HG03139 (cell line): ENCODE data around the gene MT1E.
A peak's percentile ranks its signal among the peaks of the same experiment; 100 is the strongest.
"Not testable (repeated sequence)": the region's sequence is repeated elsewhere in the genome, so short reads cannot be mapped to it uniquely, and the experiment has no call there.

Experiments used
- ATAC-seq: cut with Tn5 transposase; IDR thresholded peaks from one replicate; pipeline ENCODE4 v1.9.1; 2021; ENCODE audit not compliant: unreplicated experiment

MT1E gene

DNA sequence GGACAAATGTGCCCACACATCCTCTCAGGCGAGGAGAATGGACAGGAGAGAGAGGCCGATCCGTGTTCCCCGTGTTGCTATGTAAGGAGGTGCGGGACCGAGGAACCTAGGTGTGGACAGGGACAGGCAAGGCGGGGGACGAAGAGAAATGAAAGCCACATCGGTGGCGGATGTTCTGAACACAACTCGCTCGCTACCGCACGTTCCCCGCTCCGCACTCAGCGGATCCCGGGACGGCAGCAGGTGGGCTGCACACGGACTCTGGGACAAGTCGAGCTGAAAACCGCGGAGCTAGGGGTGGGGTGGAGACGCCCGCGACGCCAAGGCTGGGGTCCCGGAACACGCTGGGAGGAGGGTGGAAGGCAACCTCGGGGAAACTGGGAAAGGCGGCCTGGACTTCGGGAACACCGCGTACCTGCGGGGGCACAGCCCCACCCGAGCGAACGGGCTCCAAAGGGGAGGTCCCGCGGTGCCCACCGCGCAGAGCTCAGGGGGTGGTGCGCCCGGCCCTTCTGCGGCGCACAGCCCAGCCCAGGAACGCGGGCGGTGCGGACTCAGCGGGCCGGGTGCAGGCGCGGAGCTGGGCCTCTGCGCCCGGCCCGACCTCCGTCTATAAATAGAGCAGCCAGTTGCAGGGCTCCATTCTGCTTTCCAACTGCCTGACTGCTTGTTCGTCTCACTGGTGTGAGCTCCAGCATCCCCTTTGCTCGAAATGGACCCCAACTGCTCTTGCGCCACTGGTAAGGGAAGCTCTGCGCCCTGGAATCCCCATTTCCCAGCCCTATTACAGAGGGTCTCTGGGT is at the start of gene MT1E:
MT1E (plus strand) TSS at position 642 of the 803 bp plus-strand sequence; CDS start at position 713, 71 bp downstream.
- no peak for ATAC-seq

DNA sequence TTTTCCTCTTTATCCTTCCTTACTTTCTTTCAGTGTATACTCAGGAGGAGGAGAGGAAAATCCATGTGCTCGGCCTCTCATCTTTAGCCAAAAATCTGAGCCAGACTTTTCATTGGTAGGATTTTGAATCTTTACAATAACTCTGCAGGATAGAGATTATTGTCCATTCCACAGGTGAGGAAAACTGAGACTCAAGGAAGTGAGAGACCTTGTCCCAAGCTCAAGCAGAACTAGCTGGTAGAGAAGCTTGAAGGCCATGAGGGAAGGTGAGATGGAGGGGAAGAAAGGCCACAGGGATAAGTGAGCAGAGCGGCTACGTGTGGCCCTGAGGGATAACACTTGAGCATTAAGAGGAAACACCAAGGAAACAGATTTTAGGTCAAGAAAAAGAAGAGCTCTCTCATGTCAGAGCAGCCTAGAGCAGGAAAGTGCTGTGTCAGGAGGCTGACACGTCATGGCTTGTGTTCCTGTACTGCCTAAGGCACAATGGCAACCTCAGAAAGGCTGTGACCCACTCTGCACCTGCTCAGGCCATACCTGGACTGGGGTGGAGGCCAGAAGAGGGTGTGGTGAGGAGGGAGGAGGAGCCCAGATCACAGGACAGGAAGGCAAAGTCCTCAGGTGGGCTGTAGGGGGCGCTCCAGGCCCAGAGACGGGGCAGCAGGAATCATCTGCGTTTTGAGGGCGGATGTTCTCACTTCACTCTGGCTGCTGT is 48.8 kb upstream of the MT1E start:
- peak; percentile 60 for ATAC-seq

DNA sequence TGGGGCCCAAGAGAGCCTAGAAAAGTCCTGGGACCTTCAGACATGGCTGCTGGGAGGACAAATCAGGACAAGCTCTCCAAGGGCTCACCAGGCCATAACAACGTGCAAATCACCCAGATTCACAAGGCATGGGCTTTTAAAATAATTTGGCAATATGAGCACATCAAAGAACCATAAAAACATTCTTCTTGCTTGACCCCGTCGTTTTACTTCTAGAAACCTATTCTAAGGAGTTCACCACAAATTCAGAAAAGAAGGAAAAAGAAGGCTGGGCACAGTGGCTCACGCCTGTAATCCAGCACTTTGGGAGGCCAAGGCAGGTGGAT is 48.3 kb upstream of the MT1E start:
- ATAC-seq = no peak

DNA sequence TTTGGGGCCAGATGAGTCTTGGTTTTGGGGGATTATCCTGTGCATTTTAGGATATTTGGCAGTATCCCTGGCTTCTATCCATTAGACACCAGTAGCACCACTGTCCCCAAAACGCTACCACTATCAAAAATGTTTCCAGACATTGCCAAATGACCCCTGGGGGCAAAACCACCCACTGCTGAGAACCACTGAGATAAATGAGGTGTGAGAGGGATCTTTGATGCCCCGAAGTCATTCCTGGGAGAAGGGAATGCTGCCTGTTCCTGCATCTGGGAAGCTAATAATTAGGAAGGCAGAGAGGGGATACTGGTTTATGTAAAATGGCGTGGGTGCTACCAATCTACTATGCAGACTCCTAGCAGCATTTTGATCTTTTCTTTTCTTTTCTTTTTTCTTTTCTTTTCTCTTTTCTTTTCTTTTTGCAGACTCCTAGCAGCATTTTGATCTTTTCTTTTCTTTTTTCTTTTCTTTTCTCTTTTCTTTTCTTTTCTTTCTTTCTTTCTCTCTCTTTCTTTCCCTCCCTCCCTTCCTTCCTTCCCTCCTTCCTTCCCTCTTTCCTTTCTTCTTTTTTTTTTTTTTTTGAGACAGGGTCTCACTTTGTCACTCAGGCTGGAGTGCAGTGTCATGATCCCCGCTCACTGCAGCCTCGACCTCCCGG is 45.1 kb upstream of the MT1E start:
- no peak for ATAC-seq

DNA sequence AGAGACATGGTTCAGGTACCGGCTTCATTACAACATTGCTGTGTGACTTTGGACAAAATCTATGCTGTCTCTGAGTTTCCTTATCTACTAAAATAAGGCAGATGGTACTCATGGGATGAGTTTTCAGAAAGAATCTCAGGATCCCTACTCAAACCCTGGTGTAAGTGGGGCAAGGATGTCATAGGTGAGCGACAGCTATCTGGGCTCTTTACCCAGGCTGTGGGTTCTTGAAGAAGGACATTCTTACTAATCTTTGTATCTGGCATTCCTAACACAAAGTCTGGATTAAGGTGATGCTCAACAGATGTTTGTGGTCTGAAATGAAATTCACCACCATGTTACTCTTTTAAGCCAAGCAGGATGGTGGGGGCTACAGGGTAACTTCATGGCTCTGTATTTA is 42.7 kb upstream of the MT1E start:
- ATAC-seq = not testable (repeated sequence)

DNA sequence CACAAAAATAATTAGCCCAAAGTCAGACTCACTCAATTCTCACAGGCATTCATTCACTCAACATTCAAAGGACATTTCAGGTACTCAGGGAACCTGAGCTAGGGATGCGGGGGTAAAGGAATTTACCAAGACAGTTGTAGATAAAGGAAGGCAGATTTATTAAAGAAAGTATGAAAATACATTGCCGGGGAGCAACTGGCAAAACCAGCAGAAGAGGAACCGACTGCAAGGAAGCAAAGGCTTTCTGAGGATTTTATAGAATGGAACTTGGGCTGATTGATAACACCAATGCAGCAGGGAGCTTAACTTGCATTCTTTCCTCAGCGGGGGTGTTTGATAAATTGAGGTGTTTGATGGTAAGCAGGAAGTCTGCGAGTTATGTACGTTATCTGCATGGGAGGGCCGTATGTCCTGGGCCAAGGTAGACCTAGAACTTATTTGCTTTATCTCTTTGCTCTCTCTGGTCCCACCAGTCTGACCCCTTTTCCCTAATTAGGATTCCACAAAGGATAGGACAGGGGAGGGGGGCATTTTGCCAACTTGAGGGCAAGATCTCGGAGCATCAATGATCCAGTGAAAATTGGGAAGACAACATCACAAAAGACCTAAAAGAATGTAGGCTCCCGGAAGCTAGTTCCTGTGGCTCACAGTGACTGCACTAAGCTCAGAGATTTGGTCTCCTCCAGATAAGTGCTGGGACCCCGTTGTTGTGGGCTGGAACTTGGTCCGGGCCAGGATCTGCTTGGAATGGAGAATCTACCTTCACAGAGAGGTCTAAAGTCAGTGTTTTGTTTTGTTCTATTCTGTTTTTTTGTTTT is 42.0 kb upstream of the MT1E start:
- no peak for ATAC-seq

DNA sequence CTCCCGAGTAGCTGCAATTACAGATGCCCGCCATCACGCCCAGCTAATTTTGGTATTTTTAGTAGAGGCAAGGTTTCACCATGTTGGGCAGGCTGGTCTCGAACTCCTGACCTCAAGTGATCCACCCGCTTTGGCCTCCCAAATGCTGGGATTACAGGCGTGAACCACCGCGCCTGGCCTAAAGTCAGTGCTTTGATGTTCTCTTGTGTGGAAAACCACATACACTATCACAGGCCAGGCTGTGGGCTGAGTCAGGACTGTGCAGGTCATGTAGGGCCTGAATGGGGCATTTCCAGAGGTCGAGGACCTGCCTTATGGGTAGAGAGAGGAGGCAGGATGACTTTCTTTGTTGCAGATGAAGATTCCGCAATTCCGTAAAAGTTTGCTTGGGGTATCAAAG is 41.3 kb upstream of the MT1E start:
- ATAC-seq = no peak

DNA sequence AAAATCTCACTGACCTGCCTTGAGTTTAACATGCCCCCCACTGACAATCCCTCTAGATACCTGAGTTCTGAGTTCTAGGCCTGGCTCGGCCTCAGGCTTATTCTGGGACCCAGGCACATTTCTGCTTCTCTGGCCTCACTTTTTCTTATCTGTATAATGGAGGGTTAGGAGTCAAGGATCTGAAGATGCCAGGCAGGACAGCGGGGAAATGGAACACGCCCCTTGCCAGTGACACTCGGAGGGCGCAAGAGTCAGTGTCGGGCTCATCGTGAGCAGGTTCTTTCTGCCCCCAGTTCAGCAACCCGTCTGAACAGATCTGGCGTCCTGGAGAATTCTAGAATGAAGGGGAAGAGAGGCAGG is 36.8 kb upstream of the MT1E start:
- ATAC-seq = no peak

DNA sequence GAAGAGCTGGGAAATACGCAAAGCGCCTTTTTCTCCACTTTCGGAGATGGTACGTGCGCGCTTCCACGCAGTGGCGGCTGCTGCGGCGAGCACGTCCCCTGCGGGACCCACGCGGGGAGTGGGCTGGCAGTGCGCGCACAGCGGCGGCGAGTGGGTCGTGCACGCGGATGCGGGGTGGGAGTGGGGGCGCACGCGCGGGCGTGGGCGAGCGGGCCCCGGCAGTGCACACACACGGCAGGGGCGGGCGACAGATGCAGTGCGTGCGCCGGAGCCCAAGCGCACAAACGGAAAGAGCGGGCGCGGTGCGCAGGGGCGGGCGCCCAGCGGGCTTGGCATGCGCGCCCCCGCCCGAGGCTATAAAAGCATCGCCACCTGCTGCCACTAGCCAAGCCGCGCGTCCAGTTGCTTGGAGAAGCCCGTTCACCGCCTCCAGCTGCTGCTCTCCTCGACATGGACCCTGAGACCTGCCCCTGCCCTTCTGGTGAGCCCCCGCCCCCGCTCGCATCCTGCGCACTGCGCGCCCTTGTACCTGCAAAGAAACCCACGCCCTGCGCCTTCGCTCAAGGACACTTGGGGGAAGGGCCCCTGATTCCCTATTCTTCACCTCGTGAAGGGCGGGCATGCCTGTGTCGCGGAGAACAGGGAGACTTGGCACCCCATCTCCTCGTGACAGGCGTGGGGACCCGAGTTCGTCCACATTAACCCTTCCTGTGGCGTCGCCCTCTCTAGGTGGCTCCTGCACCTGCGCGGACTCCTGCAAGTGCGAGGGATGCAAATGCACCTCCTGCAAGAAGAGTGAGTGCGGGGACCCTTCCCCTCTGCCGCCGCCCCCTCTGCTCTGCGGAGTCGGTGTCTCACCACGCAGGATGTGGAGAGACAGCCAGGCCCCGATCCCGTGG is 36.2 kb upstream of the MT1E start, which contains the start of gene MT3:
MT3 (plus strand) TSS at position 388 of the 899 bp plus-strand sequence; CDS start at position 451, 63 bp downstream.
- no peak for ATAC-seq

DNA sequence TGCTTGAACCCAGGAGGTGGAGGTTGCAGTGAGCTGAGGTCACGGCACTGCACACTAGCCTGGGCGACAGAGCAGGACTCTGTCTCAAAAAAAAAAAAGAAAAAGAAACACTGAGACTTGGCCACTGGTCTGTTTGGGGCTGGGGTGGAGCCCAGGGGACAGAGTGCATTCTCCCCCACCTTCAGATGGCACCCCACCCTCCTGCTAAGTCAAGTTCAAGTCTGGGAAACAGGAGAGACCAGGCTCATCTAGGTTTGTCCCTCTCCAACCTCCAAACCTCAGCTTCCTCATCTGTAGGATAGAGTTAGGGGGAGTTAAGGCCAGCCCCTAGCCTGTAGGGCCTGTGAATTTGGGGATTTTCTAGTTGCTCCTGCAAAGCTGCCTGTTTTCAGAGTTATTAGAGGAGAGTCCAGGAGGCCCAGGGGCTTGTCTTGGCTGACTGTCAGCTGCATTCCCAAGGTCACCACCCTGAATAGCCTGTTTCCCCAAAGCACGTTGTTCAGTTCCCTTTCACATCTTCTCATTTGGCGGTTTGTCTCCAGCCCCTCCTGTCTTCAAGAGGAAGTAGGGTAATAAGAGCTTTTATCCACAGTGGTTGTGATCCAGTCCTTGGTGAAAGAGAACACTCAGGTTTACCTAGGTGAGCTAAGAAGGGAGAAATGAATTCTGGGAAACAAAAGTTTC is 34.1 kb upstream of the MT1E start:
- no peak for ATAC-seq

DNA sequence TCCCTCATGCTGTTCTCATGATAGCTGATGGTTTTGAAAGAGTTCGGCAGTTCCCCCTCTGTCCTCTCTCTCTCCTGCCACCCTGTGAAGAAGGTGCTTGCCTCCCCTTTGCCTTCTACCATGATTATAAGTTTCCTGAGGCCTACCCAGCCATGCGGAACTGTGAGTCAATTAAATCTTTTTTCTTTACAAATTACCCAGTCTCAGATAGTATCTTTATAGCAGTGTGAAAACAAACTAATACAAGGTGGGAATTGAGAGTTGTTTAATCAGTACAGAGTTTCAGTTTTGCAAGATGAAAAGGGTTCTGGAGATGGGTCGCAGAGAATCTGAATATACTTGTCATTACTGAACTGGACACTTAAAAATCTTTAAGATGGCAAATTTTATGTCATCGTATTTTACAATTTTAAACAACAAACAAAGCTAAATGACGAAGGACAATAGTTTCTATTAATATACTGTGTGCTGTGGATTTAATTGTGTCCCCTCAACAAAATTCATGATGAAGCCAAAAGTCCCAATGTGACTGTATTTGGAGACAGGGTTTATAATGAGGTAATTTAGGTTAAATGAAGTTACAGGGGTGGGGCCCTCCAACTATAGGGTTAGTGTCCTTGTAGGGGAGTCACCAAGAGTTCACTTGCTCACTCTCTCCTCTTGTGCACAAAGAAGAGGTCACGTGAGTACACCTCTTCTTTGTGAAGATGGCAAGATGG is 31.8 kb upstream of the MT1E start:
- no peak for ATAC-seq

DNA sequence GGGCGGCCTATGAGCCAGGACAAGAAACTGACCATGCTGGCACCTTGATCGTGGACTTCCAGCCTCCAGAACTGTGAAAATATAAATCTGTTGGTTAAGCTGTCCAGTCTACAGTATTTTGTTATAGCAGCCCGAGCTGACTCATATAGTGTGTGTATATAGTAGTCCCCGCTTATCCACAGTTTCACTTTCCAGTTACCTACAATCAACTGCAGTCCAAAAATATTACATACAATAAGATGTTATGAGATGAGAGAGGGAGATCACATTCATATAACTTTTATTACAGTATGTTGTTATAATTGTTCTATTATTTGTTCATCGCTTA is 31.3 kb upstream of the MT1E start:
- ATAC-seq = no peak

DNA sequence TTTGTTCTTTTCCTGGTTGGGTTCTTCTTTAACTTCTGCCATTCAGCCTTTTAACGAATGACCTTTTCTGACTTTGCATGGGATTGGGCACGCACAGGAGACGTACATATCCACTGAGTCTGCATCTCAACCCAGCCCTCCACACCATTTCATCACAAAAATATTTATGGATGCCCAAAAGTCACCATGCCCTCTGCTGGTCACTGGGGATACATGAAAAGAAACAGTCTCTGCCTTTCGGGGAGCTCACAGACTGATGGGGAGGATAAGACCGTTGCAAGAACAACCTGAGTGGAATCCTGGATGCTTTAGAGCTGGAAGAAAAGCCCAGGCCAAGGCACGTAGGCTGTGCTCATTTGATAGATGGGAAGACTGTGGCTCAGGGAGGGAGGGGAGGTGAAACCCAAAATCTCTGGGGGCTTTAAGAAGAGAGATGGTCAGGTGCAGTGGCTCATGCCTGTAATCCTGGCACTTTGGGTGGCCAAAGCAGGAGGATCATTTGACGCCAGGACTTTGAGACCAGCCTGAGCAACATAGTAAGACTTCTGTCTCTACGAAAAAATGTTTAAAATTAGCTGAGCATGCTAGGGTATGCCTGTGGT is 25.1 kb upstream of the MT1E start:
- ATAC-seq = no peak

DNA sequence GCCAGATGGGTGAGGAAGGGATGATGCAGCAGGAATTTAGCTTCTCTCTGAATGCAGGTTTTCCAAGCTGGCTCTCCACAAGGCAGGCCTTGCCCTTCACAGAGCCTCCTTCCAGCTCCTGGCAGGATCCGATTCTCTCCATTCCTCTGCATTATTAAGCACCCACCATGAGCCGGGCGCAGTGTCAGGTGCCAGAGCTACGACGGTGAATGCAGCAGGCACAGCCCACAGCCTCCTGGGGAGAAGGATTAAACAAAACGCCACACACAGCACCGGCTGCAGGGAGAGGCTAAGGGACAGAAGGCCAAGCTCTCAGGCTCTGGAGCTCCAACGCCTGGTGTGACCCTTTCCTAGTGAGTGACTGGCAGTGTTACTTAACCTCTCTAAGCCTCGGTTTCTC is 24.3 kb upstream of the MT1E start:
- no peak for ATAC-seq

DNA sequence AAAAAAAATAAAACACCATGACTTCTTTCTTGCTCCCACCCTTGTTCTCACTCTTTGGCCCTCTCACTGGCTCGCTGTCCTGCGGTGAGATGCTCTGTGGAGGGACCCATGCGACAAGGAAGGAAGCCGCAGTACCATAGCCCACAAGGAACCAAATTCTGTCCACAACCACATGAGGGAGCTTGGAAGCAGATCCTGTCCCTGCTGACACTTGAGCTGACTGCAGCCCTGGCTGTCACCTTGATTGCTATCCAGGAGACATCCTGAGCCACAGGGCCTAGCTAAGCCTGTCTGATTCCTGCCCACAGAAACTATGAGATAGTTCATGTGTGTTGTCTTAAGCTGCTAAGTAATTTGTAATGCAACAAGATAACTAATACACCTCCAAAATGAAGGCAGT is 22.0 kb upstream of the MT1E start:
- ATAC-seq = no peak

DNA sequence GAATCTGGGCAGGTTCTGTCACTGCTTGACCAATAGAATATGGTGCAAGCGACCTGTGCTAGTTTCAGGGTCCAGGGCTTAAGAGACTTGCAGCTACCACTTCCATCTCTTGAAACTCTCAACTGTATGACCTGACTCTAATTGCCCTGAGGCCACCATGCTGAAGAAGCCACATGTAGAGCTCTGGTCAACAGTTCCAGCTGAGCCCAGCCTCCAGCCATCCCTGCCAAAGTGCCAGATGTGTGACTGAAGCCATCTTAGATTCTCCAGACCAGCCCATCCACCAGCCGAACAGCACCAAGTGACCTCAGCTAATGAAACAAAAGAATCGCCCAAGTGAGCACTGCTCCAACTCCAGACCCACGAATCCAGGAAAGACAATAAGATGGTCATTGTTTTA is 20.6 kb upstream of the MT1E start:
- ATAC-seq = no peak

DNA sequence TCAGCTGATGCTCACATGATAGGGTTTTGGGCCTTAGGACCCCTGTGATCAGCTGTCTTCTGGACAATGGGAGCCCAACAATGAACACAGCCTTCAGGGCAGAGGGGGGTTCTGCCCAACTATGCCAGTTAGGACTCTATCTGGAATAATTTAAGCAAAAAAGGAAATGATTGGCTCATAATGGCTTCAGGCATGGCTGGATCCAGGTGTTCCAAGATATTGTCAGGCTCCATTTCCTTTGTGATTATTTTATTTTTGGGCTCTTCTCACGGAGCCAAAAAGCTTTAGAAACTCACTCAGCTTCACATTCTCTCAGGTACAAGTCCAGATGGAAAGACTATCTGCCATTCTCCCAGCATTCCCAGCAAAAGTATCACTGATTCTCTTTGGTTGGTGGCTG is 20.1 kb upstream of the MT1E start:
- ATAC-seq = no peak

DNA sequence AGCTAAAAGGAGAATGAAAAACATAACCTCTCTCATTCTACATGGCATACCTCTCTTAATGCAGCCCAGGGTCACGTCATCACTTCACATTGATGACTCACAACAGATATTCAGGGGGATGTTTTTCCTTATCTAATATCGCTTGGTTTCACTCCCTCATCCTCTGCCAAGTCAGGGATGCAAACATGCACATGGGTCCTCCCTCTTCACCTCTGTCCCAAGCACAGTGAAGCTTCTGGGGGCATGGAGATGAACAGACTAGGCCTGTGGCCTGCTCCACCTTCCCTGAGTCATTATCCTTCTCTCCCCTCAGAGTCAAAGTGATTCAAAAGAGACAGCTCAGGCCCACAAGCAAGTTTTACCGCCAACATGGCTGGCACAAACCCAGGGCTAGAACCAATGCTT is 19.5 kb upstream of the MT1E start:
- ATAC-seq = no peak
